Measurements from ENCODE around the gene CCNY. TPM values are rescaled to one million over a fixed set of nuclear protein-coding genes. Genes with fewer than 3 reads are reported as not detected.
"Not testable (repeated sequence)": the region's sequence is repeated elsewhere in the genome, so short reads cannot be mapped to it uniquely, and the experiment has no call there.

Gene CCNY
- total RNA-seq, 1 donor from 2014 or later = 85.9 TPM

GRCh38 chr10:35536789-35537188 lies 200.5 kb downstream of the CCNY start:
- H3K36me3 Mint-ChIP-seq (ENCODE audit: low read depth, unreplicated experiment) = peaks cover 50% of the 10 kb centered on the region
- Histone ChIP-seq H3K4me2 (ENCODE audit: low read length) (no peak overlapping the region), H3K9me3 (ENCODE audit: insufficient read depth, low read depth, low read length) (no peaks in the 10 kb centered on the region), H3K27me3 (ENCODE audit: insufficient read depth, low read length) (no peaks in the 10 kb centered on the region), H3K4me1 (ENCODE audit: insufficient read depth, low read length) (peaks cover 9% of the 10 kb centered on the region), H3K36me3 (ENCODE audit: insufficient read depth, low read length) (peaks cover 28% of the 10 kb centered on the region), H3K79me2 (ENCODE audit: insufficient read depth, low read length) (peaks cover 22% of the 10 kb centered on the region), H3K27ac (ENCODE audit: low read depth, low read length) (no peak overlapping the region), H2AFZ (ENCODE audit: low read depth, low read length) (no peak overlapping the region), H3K9ac (ENCODE audit: low read length) (no peak overlapping the region), H3K4me3 (ENCODE audit: insufficient read depth, low read depth, low read length) (no peak overlapping the region), H4K20me1 (ENCODE audit: insufficient read depth, low read length) (peaks cover 7% of the 10 kb centered on the region)
- no peak overlapping the region for H3K27ac Mint-ChIP-seq (ENCODE audit: unreplicated experiment)
- H3K9me3 Mint-ChIP-seq (ENCODE audit: unreplicated experiment) = peaks cover 12% of the 10 kb centered on the region
- H3K4me1 Mint-ChIP-seq (ENCODE audit: low read depth, unreplicated experiment) = peaks cover 5% of the 10 kb centered on the region
- no peak overlapping the region for H3K4me3 Mint-ChIP-seq (ENCODE audit: unreplicated experiment)
- no peak for FAIRE-seq
- no peak for DNase-seq (ENCODE audit: low read depth)
- H3K27me3 Mint-ChIP-seq (ENCODE audit: low read depth, unreplicated experiment) = no peaks in the 10 kb centered on the region
- TF ChIP-seq, protein P1, sequence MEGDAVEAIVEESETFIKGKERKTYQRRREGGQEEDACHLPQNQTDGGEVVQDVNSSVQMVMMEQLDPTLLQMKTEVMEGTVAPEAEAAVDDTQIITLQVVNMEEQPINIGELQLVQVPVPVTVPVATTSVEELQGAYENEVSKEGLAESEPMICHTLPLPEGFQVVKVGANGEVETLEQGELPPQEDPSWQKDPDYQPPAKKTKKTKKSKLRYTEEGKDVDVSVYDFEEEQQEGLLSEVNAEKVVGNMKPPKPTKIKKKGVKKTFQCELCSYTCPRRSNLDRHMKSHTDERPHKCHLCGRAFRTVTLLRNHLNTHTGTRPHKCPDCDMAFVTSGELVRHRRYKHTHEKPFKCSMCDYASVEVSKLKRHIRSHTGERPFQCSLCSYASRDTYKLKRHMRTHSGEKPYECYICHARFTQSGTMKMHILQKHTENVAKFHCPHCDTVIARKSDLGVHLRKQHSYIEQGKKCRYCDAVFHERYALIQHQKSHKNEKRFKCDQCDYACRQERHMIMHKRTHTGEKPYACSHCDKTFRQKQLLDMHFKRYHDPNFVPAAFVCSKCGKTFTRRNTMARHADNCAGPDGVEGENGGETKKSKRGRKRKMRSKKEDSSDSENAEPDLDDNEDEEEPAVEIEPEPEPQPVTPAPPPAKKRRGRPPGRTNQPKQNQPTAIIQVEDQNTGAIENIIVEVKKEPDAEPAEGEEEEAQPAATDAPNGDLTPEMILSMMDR (IDR thresholded peaks at IDR 0.05; ENCODE audit: insufficient read depth, low read depth, low read length) = no peak
- no peak for TF ChIP-seq EZH2 (IDR thresholded peaks at IDR 0.05; ENCODE audit: insufficient read depth, low read length)

GRCh38 chr10:35537925-35538324 lies 201.6 kb downstream of the CCNY start:
- not testable (repeated sequence) for H4K20me1 ChIP-seq (ENCODE audit: insufficient read depth, low read length); H3K27me3 Mint-ChIP-seq (ENCODE audit: low read depth, unreplicated experiment); H3K9ac ChIP-seq (ENCODE audit: low read length); H3K27ac Mint-ChIP-seq (ENCODE audit: unreplicated experiment); H3K4me3 Mint-ChIP-seq (ENCODE audit: unreplicated experiment); H3K4me1 Mint-ChIP-seq (ENCODE audit: low read depth, unreplicated experiment); FAIRE-seq; H3K4me2 ChIP-seq (ENCODE audit: low read length); H3K27ac ChIP-seq (ENCODE audit: low read depth, low read length); H2AFZ ChIP-seq (ENCODE audit: low read depth, low read length); H3K27me3 ChIP-seq (ENCODE audit: insufficient read depth, low read length); H3K9me3 ChIP-seq (ENCODE audit: insufficient read depth, low read depth, low read length); DNase-seq (ENCODE audit: low read depth); H3K4me3 ChIP-seq (ENCODE audit: insufficient read depth, low read depth, low read length); H3K4me1 ChIP-seq (ENCODE audit: insufficient read depth, low read length)
- peaks cover 25% of the 10 kb centered on the region for H3K79me2 ChIP-seq (ENCODE audit: insufficient read depth, low read length)
- H3K36me3 ChIP-seq (ENCODE audit: insufficient read depth, low read length) = peaks cover 22% of the 10 kb centered on the region
- H3K9me3 Mint-ChIP-seq (ENCODE audit: unreplicated experiment) = peaks cover 12% of the 10 kb centered on the region
- peaks cover 49% of the 10 kb centered on the region for H3K36me3 Mint-ChIP-seq (ENCODE audit: low read depth, unreplicated experiment)

DNA sequence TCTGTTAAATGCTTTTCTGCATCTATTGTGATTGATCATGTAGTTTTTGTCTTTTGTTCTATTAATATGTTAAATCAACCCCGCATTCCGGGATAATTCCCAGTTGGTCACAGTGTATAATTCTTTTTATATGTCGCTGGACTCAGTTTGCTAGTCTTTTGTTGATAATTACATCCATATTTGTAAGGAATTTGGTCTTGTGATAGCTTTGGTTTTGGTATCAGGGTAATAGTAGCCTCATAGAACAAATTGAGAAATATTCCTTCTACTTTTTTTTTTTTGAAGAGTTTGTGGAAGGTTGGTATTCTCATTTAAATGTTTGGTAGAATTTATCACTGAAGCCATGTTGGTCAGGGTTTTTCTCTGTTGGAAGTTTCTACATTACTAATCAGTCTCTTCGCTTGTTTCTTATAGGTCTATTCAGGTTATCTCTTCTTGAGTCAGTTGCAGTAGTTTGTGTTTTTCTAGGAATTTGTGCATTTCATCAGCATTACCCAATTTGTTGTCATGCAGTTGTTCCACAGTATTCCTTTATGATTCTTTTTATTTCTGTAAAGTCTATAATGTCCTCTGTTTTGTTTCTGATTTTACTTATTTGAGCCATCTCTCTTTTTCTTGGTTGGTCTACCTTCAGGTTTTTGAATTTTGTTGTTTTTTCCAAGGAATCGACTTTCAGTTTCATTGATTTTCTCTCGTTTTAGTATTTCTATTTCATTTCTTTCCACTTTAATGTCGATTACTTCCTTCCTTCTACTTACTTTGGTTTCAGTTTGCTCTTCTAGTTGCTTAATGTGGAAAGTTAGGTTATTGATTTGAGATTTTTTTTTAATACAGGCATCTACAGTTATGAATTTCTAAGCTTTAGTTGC lies 204.2 kb downstream of the CCNY start:
- Histone ChIP-seq H3K4me3 (ENCODE audit: insufficient read depth, low read depth, low read length) (no peak overlapping the region), H3K4me2 (ENCODE audit: low read length) (no peak overlapping the region), H3K36me3 (ENCODE audit: insufficient read depth, low read length) (peaks cover 17% of the 10 kb centered on the region), H2AFZ (ENCODE audit: low read depth, low read length) (no peak overlapping the region), H3K9ac (ENCODE audit: low read length) (no peak overlapping the region), H3K4me1 (ENCODE audit: insufficient read depth, low read length) (peaks cover 7% of the 10 kb centered on the region), H3K79me2 (ENCODE audit: insufficient read depth, low read length) (peaks cover 26% of the 10 kb centered on the region), H3K27ac (ENCODE audit: low read depth, low read length) (no peak overlapping the region), H3K27me3 (ENCODE audit: insufficient read depth, low read length) (no peaks in the 10 kb centered on the region), H3K9me3 (ENCODE audit: insufficient read depth, low read depth, low read length) (no peaks in the 10 kb centered on the region), H4K20me1 (ENCODE audit: insufficient read depth, low read length) (no peaks in the 10 kb centered on the region)
- FAIRE-seq (no peak), DNase-seq (ENCODE audit: low read depth) (no peak)
- H3K27me3 Mint-ChIP-seq (ENCODE audit: low read depth, unreplicated experiment) = no peaks in the 10 kb centered on the region
- TF ChIP-seq EZH2 (IDR thresholded peaks at IDR 0.05; ENCODE audit: insufficient read depth, low read length) = no peak
- TF ChIP-seq, protein P1 (IDR thresholded peaks at IDR 0.05; ENCODE audit: insufficient read depth, low read depth, low read length) = no peak
- H3K4me3 Mint-ChIP-seq (ENCODE audit: unreplicated experiment) = no peak overlapping the region
- H3K4me1 Mint-ChIP-seq (ENCODE audit: low read depth, unreplicated experiment) = peaks cover 6% of the 10 kb centered on the region
- H3K9me3 Mint-ChIP-seq (ENCODE audit: unreplicated experiment) = peaks cover 8% of the 10 kb centered on the region
- H3K27ac Mint-ChIP-seq (ENCODE audit: unreplicated experiment) = no peak overlapping the region
- peaks cover 33% of the 10 kb centered on the region for H3K36me3 Mint-ChIP-seq (ENCODE audit: low read depth, unreplicated experiment)

Data from astrocyte (in vitro differentiated cells and primary cell).